ENCODE measurements around the gene SSU72.

DNA sequence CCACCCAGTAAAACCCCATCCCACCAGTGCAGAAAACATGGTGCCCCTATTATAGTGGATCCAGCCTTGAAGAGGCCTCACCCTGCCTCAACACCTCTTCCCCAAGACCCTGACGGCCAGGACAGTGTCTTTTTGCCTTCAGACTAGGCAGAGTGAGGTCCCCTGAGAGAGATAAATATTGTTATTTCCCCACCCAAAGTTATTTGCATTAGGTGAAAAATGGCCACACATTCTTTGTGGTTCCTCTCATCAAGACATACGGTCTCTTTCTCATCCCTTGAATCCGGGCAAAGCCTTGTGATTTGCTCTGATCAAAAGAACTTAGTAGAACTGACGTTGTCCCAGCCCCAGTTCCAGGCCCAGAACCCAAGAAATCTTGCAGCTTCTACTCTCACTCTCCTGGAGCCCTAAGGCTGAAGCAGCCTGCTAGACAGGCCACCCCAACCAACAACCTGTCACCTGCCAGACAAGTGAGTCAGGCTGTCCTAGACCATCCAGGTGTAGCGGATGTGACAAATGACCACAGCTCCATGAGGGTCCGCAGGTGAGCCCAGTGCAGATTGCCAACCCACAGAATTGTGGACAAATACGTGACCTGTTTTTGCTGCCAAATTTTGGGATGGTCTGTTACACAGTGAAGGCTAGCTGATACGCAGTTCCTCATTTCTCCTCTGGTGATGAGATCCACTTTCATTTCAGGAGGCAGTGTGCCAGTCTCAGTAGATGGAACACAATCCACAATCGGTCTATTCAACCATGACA, 8.1 kb upstream of the SSU72 start:
- TF ChIP-seq, protein P1, sequence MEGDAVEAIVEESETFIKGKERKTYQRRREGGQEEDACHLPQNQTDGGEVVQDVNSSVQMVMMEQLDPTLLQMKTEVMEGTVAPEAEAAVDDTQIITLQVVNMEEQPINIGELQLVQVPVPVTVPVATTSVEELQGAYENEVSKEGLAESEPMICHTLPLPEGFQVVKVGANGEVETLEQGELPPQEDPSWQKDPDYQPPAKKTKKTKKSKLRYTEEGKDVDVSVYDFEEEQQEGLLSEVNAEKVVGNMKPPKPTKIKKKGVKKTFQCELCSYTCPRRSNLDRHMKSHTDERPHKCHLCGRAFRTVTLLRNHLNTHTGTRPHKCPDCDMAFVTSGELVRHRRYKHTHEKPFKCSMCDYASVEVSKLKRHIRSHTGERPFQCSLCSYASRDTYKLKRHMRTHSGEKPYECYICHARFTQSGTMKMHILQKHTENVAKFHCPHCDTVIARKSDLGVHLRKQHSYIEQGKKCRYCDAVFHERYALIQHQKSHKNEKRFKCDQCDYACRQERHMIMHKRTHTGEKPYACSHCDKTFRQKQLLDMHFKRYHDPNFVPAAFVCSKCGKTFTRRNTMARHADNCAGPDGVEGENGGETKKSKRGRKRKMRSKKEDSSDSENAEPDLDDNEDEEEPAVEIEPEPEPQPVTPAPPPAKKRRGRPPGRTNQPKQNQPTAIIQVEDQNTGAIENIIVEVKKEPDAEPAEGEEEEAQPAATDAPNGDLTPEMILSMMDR (IDR thresholded peaks at IDR 0.05; ENCODE audit: insufficient read depth, low read length), result no peak
- TF ChIP-seq POLR2AphosphoS5 (IDR thresholded peaks at IDR 0.05; ENCODE audit: low read depth), result no peak
